Upper lobe of left lung (tissue), 4 donors: ENCODE results near the gene GATAD2B.

Source experiments
- CTCF ChIP-seq, 6 experiments: fragments of 450-650 bp in 4 of 6; fragments of 200-600 bp in 2 of 6; sonication (generic) in 2 of 6; IDR thresholded peaks; one replicate each; pipeline ENCODE4 v1.5.1; 2016 to 2019; ENCODE audit warnings: antibody characterized with exemption in 6 of 6
- POLR2A ChIP-seq, 4 donors: fragments of 450-650 bp; IDR thresholded peaks; one replicate each; pipeline ENCODE4 v1.5.1; 2016 to 2017; ENCODE audit warnings: antibody characterized with exemption in 4 of 4, mild to moderate bottlenecking in 2 of 4
- POLR2AphosphoS5 ChIP-seq, 2 donors: sonication (generic); formaldehyde crosslinking; IDR thresholded peaks; one replicate each; pipeline ENCODE4 v1.5.1; 2017; ENCODE audit warnings: antibody characterized with exemption in 2 of 2

- TF ChIP-seq CTCF (IDR thresholded peaks at IDR 0.05) (no peak), POLR2A (IDR thresholded peaks at IDR 0.05) (no peak), POLR2AphosphoS5 (IDR thresholded peaks at IDR 0.05) (no peak)
Observed at GRCh38 chr1:153942766-153943549, 20.2 kb upstream of the GATAD2B start.
